NAMALWA (cell line): ENCODE data around the gene OGDH.
"Not testable (repeated sequence)": the region's sequence is repeated elsewhere in the genome, so short reads cannot be mapped to it uniquely, and the experiment has no call there.

Experiments used
- DNase-seq: peaks from one replicate; pipeline ENCODE4 v3.0.0-alpha.2; 2015; ENCODE audit warnings: low spot score

OGDH gene

DNA sequence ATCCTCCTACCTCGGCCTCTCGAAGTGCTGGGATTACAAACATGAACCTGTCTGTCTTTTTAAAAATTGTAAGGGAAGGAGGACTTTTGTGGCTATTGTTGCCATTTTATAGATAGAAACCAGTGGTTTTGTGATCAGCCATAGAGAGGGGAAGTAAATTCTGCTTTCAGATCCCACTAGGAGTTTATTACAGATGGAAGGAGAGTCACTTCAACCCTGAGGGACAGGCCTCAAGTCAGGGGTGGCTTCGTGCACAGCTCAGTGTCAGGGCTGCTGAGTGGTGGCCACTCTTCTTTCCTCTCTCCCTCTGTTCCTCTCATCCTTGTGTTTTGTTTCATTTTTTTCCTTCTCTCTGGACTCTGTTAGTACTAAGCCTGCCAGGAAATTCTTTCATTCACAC, 60.8 kb downstream of the OGDH start:
- no peak for DNase-seq

DNA sequence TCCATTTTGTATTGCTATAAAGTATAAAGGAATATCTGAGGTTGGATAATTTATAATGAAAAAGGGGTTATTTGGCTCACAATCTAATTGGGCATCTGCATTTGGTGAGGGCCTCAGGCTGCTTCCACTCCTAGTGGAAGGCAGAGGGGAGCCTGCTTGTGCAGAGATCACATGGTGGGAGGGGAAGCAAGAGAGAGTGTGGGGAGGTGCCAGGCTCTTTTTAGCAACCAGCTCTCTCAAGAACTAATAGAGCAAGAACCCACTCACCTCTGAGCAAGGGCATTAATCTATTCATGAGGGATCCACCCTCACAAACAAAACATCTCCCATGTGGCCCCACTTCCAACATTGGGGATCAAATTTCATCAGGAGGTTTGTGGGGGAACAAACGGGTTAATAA, 64.6 kb downstream of the OGDH start:
- no peak for DNase-seq

- DNase-seq: no peak
These were observed 66.9 kb downstream of the OGDH start for GRCh38 chr7:44673324-44673723.

GRCh38 chr7:44673771-44674170, 67.3 kb downstream of the OGDH start:
- no peak for DNase-seq

GRCh38 chr7:44674381-44674780, 68.0 kb downstream of the OGDH start:
- DNase-seq: no peak

GRCh38 chr7:44676776-44677175, 70.3 kb downstream of the OGDH start:
- no peak for DNase-seq

- DNase-seq: no peak
These were observed 71.7 kb downstream of the OGDH start for GRCh38 chr7:44678101-44678470.

DNA sequence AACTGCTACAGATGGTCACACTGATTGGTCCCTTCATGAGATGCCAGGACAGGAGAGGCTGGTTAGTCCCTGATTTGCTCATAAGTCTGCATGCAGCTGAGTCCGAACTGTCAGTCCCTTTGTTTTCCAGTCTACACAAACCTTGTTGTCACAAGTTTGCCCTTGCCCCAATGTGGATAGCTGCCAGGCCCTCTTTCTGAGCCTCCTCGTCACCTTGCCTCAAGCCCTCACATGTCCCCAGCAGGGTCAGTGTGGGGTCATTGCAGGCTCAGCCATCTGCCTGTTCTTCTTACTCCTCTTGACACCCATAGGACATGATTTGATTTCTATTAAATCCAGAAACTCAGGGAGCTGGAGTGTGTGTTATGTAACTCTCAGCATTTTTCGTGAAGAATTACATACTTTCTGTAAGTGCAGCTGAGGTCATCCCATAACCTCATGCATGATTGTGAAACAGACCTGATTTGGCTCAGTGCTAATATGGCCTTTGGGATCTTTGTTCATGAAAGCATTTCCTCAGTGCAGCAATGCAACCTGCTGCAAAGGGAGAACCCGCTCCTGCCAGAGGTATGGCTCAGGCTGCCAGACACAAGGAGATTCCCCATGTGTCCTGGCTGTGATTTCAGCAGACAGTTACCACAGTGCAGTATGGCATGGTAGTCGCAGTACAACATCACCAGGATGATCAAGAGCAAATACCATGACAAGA, 72.2 kb downstream of the OGDH start:
- no peak for DNase-seq

DNA sequence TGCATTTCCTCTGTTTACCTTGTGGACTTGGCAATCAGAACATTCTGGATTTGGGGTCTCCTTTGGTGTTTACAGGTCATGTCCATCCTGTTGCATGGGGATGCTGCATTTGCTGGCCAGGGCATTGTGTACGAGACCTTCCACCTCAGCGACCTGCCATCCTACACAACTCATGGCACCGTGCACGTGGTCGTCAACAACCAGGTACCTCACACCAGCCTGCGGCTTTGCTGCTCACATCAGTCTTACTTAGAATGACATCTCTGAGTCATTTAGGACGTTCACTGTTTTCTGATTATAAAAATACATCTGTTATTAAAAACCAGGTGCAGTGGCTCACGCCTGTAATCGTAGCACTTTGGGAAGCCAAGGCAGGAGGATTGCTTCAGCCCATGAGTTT, 75.2 kb downstream of the OGDH start:
- DNase-seq: no peak

DNA sequence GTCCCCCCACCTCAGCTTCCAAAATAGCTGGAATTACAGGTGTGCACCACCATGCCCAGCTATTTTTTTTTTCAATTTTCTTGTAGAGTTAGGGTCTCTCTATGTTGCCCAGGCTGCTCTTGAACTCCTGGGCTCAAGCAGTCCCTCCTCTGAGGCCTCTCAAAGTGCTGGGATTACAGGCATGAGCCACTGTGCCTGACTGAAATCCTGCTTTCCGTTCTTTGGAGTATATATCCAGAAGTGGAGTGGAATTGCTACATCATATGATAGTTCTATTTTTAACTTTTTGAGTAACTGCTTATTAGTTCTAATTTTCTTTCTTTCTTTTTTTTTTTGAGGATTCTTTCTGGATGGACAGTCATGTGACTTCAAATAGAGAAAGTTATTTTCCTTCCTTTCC, 79.3 kb downstream of the OGDH start:
- no peak for DNase-seq

- no peak for DNase-seq
These were observed 83.0 kb downstream of the OGDH start for GRCh38 chr7:44689427-44689826.

GRCh38 chr7:44693641-44694313, 87.3 kb downstream of the OGDH start:
- no peak for DNase-seq

DNA sequence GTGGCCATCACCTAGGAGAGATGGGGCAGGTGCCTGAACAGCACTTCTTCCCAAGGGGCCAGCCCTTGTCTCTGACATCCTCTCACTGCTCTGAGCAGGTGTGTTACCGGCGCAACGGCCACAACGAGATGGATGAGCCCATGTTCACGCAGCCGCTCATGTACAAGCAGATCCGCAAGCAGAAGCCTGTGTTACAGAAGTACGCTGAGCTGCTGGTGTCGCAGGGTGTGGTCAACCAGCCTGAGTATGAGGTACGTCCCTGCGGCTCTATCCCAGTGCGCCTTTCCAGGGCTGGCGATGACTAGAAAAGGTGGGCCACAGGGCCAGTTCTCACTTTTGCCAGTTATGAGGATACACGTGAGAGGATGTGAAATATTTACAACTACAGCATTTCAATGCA, 87.9 kb downstream of the OGDH start:
- DNase-seq: no peak

GRCh38 chr7:44694766-44695165, 88.3 kb downstream of the OGDH start:
- DNase-seq: no peak

DNA sequence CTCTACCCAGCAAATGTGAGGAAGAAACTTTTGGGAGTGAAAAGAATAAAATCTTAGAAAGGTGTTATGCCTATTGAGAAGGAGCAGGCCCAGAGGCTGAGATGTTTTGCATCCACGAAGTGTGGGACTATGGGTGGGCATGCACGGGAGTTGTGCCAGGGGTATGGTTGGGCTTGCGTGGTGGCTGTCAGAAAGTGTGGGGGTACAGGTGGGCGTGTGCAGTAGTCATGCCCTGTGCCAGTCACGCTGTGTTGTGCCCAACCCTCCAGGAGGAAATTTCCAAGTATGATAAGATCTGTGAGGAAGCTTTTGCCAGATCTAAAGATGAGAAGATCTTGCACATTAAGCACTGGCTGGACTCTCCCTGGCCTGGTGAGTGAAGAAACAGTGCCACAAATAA, 89.3 kb downstream of the OGDH start:
- DNase-seq: no peak

DNA sequence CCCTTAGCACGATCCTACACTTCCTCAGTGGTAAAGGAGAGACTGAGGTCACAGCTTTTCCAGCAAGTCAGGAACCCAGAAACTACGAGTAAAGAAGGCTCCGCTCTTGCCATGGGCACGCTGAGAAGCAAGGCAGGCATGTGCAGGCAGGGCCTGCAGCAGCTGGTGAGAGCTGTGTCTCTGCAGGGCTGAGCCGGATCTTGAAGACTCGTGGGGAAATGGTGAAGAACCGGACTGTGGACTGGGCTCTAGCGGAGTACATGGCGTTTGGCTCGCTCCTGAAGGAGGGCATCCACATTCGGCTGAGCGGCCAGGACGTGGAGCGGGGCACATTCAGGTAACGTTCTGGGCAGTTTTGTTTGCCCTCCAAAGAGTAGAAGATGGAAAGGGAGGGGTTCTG, 90.3 kb downstream of the OGDH start:
- DNase-seq: no peak

DNA sequence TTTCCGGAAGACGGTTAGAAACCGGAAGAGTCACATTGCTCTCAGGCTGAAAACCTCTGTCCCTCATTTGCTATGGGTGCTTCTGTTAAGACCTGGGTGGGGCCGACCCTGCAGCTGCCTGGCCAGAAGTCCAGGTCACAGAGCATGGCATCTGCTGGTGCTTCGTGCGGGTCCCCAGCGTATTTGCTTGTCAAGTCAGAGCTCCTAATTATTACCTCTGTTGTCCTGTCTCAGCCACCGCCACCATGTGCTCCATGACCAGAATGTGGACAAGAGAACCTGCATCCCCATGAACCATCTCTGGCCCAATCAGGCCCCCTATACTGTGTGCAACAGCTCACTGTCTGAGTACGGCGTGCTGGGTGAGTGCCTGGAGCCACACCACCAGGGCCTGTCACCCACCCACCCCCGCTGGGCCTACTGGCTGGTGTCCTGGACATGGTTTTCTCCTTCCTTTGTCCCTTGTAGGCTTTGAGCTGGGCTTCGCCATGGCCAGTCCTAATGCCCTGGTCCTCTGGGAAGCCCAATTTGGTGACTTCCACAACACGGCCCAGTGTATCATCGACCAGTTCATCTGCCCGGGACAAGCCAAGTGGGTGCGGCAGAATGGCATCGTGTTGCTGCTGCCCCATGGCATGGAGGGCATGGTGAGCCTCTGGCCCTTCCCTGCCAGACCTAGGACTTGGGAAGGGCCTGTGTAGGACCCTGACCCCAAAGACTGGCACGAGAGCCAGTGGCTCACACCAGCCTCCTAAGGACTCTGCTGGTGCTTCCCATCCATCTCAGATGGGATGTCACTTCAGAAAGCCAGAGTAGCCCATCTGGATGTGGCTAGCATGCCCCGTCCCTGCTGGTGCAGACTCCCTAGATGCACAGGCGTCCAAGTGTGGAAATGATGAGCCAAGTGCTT, 91.0 kb downstream of the OGDH start:
- DNase-seq: no peak

DNA sequence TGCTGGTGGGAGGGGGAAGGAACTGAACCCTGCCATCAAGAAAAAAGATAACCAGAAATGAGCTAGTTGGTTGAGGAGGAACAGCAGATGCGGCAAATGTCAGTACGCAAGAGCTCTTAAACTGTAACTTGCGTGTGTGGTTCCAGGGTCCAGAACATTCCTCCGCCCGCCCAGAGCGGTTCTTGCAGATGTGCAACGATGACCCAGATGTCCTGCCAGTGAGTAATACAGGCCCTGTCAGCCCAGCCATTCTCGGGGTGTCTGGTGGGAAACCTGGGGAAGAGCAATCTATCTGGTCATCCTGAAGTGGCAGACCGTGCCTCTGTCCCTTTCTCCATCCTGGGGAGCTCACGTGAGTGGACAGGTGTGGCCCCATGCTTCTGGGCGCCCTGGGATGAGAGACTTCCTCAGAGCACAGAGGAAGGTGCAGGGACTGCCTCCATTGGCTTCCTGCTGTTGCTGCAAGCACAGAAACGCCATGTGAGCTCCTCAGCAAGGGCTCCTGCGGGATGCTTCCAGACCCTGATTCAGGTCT, 91.7 kb downstream of the OGDH start:
- no peak for DNase-seq

DNA sequence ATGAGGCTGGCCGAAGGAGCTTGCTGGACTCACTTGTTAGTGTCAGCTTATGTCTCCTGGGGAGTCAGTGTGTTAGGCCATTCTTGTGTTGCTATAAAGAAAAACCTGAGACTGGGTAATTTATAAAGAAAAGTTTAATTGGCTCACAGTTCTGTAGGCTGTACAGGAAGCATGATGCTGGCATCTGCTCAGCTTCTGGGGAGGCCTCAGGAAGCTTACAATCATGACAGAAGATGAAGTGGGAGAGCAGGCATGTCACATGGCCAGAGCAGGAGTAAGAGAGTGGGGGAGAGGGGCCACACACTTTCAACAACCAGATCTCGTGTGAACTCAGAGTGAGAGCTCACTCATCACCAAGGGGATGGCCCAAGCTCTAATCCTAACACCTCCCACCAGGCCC, 93.2 kb downstream of the OGDH start:
- DNase-seq: not testable (repeated sequence)

GRCh38 chr7:44700322-44700721, 93.9 kb downstream of the OGDH start:
- DNase-seq: no peak

DNA sequence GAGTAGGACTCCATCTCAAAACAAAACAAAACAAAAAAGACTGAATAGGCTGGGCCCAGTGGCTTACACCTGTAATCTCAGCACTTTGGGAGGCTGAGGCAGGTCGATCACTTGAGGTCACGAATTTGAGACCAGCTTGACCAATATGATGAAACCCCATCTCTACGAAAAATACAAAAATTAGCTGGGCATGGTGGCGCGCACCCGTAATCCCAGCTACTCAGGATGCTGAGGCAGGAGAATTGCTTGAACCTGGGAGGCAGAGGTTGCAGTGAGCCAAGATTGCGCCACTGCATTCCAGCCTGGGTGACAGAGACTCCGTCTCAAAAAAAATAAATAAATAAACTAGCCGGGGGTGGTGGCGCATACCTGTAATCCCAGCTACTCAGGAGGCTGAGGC, 97.0 kb downstream of the OGDH start:
- DNase-seq: not testable (repeated sequence)

GRCh38 chr7:44703921-44704320, 97.5 kb downstream of the OGDH start:
- no peak for DNase-seq

DNA sequence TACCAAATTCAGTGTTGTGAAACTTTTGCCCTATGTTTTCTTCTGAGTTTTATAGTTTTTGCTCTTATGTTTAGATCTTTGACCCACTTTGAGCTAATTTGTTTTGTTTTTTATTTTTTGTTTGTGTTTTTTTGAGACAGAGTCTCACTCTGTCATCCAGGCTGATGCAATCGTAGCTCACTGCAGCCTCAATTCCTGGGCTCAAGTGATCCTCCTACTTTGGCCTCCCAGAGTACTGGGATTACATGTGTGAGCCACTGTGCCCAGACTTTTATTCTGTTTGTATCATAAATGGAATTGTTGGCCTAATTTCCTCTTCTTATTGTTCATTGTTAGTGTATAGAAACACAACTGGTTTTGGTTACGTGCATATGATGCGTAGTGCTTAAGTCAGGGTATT, 99.0 kb downstream of the OGDH start:
- no peak for DNase-seq
